SHP77 treated with DMSO at 0.1 percent for 48 hours (cell line): ENCODE results near the gene AP5Z1.
A peak's percentile ranks its signal among the peaks of the same experiment; 100 is the strongest.

Experiments used
- DNase-seq: peaks from one replicate; lab custom pipeline; 2025; lab: John Stamatoyannopoulos, UW

The AP5Z1 gene

DNA sequence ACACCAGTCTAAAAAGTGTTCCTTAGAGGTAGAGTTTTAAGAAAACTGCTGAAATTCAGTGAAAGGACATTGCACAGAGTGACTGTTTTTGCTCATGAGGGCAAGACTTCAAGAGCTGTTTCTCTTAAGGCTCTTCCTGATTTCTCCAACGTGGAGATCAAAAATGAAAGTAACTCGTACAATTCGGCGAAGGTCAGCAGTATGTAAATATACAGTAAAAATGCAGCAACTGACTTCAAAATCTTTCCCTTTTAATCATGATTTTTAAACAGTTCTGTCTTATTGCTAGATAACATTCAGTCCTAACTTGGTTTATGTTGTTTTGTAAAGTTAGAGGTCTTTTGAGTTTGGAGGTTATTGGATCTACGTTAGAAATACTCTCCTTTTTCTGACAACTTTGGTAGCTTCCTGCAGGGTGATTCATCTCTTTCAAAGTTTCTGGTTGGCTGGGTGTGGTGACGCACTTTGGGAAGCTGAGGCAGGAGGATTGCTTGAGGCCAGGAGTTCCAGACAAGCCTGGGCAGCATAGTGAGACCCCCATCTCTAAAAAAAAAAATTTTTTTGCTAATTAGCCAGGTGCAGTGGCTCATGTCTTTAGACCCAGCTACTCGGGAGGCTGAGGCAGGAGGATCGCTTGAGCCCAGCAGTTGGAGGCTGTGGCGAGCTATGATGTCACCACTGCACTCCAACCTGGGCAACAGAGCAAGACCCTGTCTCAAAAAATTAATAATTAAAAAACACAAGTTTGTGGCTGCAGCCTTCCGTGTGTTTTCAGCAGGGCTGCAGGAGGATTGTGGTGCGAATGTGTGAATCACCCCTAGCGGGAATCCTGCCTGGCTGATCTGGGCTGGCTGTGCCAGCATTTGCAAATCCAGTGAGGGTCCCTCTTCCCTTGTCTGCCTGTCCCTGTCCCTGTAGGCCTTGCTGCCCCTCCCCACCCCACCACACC, 29.2 kb upstream of the AP5Z1 start:
- no peak for DNase-seq

GRCh38 chr7:4747013-4747412, 28.4 kb upstream of the AP5Z1 start:
- DNase-seq = no peak

DNA sequence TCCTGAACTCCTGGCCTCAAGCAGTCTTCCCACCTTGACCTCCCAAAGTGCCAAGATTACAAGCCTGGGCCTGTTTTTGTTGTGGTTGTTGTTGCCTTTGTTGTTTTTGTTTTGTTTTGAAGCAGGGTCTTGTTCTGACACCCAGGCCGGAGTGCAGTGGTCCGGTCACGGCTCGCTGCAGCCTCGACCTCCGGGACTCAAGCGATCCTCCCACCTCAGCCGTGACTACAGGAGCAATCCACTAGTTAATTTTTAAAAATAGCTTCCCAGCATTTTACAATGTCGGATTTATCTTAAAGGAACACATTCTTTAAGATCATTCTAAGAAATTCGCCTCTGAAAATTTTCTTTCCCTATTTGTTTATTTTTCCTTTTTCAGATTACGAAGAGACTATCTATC, 27.7 kb upstream of the AP5Z1 start:
- no peak for DNase-seq

DNA sequence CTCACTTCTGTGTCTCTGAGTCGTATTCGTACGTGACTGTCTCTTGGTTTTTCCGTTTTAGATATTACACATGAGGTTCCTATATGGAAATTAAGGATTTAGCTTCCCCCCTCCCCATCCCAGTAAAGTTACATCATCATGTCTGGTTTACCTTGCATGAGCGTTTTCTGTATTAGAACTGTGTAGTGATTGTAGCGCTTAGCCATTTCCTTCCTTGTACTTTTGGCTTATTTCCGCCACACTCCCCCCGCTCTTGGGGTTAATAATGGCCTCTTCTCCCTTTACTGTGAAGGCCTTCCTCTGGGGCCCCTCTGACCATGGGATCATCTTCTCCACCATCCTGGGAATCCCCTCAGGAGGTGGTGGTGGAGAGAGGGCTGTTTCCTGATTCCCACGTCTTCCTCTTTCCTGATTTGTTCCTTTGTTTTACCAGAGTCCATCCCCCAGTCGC, 27.2 kb upstream of the AP5Z1 start:
- DNase-seq = no peak

GRCh38 chr7:4749363-4749762, 26.1 kb upstream of the AP5Z1 start:
- no peak for DNase-seq

- no peak for DNase-seq
These were observed 25.6 kb upstream of the AP5Z1 start for GRCh38 chr7:4749798-4750197.

- DNase-seq = no peak
These were observed 23.9 kb upstream of the AP5Z1 start for GRCh38 chr7:4751398-4751947.

GRCh38 chr7:4753598-4754432, 21.6 kb upstream of the AP5Z1 start:
- peak; percentile 53 for DNase-seq

GRCh38 chr7:4754433-4755010, 20.9 kb upstream of the AP5Z1 start:
- DNase-seq = no peak

DNA sequence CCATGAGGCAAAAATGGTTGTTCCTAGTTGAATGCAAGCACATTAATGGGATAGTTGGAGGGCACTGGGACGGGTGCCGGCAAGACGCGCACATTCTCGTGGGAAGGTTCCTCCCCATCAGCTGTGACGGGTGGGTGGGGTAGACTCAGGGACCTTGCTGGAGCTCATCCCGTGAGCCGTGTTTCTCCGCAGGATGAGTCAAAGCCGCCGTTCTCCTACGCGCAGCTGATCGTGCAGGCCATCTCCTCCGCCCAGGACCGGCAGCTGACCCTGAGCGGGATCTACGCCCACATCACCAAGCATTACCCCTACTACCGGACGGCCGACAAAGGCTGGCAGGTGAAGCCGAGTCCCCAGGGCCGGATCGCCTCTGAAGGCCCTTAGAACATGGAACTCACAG, 20.4 kb upstream of the AP5Z1 start:
- DNase-seq = no peak

DNA sequence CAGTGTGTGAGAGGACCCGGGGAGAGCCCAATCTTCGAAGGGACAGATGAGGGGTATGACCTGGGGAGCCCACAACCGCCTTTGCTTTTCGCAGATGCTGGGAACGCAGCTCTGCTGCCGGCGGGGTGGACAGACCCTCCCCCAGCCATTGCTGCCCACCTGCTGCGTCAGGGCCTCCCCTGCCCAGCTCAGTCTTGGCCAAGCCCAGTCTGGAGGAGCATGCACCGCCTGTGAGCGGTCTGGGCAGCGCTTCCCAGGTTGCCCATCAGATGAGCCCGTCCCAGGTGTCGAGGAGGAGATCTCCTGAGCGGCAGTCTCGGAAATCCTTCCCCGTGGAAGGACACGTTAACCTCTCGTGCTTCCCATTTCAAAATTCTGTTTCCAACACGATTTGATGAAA, 17.3 kb upstream of the AP5Z1 start:
- DNase-seq = no peak

DNA sequence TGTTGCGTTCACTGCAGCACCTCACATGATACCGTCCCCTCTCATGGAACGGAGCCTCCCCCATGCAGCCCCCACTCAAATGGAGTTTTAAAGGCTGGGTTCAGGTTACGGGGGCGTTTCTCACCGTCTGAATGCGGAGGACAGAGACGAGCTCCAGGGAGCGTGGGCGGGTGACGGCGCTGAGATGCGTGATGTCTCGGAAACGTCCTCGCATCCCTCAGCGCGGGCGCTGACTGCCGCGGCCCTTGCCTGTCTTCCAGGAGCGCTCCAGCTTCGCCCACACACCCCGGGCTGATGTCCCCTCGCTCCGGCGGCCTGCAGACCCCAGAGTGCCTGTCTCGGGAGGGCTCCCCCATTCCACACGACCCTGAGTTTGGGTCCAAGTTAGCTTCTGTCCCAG, 16.6 kb upstream of the AP5Z1 start:
- no peak for DNase-seq

GRCh38 chr7:4759211-4759610, 16.2 kb upstream of the AP5Z1 start:
- no peak for DNase-seq

DNA sequence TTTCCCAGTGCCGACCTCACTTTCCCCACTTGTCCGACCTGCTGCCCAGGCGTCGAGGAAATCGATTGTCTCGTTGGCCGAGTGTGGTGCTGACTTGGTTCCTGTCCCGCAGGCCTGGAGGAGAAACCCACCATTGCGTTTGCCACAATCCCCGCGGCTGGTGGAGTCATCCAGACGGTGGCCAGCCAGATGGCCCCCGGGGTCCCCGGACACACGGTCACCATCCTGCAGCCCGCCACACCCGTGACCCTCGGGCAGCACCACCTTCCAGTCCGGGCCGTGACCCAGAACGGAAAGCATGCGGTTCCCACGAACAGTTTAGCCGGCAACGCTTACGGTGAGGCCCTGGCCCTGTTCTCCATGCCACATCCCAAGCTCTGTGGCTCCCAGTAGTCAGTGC, 14.5 kb upstream of the AP5Z1 start:
- no peak for DNase-seq

DNA sequence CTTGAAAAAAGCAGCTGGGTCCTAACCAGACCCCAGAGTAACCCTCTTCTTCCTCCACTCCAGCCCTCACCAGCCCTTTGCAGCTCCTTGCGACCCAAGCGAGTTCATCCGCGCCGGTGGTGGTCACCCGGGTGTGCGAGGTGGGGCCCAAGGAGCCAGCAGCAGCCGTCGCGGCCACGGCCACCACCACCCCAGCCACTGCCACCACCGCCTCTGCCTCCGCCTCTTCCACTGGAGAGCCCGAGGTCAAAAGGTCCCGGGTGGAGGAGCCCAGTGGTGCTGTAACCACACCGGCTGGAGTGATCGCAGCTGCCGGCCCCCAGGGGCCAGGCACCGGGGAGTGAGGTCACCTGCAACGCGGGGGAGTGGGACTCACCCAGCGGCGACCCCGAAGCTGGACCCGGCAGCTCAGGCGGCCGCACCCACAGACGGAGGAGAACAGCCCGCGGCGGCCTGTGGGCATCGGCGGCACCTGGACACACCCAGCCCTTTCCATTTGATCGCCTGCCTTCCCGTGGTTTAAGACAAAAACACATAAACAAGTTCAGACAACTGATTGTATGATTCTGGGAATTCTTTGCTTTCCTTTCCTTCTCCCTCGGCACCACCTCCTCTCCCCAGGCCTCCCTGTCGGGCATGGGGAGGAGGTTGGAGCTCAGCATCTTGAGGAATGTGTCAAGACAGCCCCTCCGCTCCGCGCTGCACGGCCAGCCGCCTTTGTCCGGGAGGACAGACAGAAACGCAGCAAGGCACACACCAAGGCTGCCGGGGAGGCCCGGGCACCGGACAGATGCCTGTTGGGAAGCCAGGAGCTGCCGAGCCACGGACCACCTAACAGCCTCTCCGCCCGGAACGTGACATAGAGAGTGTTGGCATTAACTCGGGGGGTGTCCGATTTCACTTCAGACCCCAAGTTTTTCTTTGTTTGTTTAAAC, 13.0 kb upstream of the AP5Z1 start:
- no peak for DNase-seq

DNA sequence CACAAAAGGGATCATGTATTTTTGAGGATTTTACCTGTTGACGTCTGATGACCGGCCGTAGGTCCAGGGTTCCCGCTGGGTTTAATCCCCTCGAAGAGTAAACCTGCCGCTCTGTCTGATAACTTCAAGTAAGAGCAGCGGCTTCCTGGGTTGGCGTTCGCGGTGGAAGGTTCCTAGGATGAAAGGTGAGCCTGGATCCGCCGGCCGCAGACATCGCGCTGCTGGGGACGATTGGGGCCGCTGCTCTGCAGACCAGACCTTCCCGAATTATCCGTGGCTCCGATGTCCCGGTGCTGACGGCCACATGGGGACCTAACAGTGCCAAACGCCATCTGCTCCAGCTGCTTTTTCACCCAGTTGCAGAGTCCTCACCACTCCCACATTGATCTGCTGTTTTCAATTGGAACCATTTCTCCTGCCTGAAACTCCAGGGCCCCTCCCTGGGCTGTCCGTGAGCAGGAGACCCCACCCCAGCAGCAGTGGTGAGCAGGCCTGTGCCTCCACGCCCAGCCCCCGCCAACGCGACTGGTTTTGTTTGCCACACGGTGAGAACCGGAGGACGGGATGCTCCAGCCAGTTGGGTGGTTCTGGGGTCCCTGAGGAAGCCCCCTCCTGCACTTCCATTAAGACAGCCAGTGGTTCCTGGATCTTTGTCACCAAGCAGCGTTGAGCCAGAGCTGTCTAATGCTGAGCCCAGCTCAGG, 12.2 kb upstream of the AP5Z1 start:
- DNase-seq = no peak

GRCh38 chr7:4763794-4764185, 11.6 kb upstream of the AP5Z1 start:
- no peak for DNase-seq

GRCh38 chr7:4764402-4765007, 10.9 kb upstream of the AP5Z1 start:
- no peak for DNase-seq

GRCh38 chr7:4765776-4766490, 9.5 kb upstream of the AP5Z1 start:
- DNase-seq = no peak
